HG02885 (cell line): ENCODE results near the gene KCNN4.
"Not testable (repeated sequence)": the region's sequence is repeated elsewhere in the genome, so short reads cannot be mapped to it uniquely, and the experiment has no call there.

ENCODE experiments used
- ATAC-seq: cut with Tn5 transposase; IDR thresholded peaks from one replicate; pipeline ENCODE4 v1.9.1; 2021; ENCODE audit warnings: mild to moderate bottlenecking; ENCODE audit not compliant: unreplicated experiment, poor library complexity

Gene KCNN4

GRCh38 chr19:43780706-43781525, at the start of gene KCNN4:
TSS of gene KCNN4 (minus strand) at chr19:43780973. CDS start at chr19:43780861, 112 bp downstream.
- peak; percentile 30 for ATAC-seq

GRCh38 chr19:43826787-43827754, 46.3 kb upstream of the KCNN4 start, which contains the start of gene ZNF283:
TSS of gene ZNF283 (plus strand) at chr19:43827321. CDS start at chr19:43833505, 6,184 bp downstream.
- ATAC-seq, result peak; percentile 95

- ATAC-seq, result not testable (repeated sequence)
Observed at GRCh38 chr19:43824572-43824971, 43.8 kb upstream of the KCNN4 start.

GRCh38 chr19:43823856-43824255, 43.1 kb upstream of the KCNN4 start:
- not testable (repeated sequence) for ATAC-seq

GRCh38 chr19:43820884-43821215, 40.1 kb upstream of the KCNN4 start:
- no peak for ATAC-seq

- ATAC-seq, result no peak
Observed at GRCh38 chr19:43820098-43820883, 39.5 kb upstream of the KCNN4 start.

- no peak for ATAC-seq
Observed at GRCh38 chr19:43818500-43818899, 37.7 kb upstream of the KCNN4 start.

- not testable (repeated sequence) for ATAC-seq
Observed at GRCh38 chr19:43817454-43817853, 36.7 kb upstream of the KCNN4 start.

- ATAC-seq, result no peak
Observed at GRCh38 chr19:43814663-43815352, 34.0 kb upstream of the KCNN4 start.

GRCh38 chr19:43812688-43813087, 31.9 kb upstream of the KCNN4 start:
- ATAC-seq, result no peak

GRCh38 chr19:43812259-43812658, 31.5 kb upstream of the KCNN4 start:
- no peak for ATAC-seq

- no peak for ATAC-seq
Observed at GRCh38 chr19:43811837-43812236, 31.1 kb upstream of the KCNN4 start.

GRCh38 chr19:43809762-43810696, 29.3 kb upstream of the KCNN4 start:
- no peak for ATAC-seq

- no peak for ATAC-seq
Observed at GRCh38 chr19:43807651-43808050, 26.9 kb upstream of the KCNN4 start.

- ATAC-seq, result no peak
Observed at GRCh38 chr19:43806848-43807247, 26.1 kb upstream of the KCNN4 start.

- not testable (repeated sequence) for ATAC-seq
Observed at GRCh38 chr19:43806401-43806800, 25.6 kb upstream of the KCNN4 start.

GRCh38 chr19:43804432-43804831, 23.7 kb upstream of the KCNN4 start:
- no peak for ATAC-seq

GRCh38 chr19:43802216-43802951, 21.6 kb upstream of the KCNN4 start, which contains the start of gene LYPD5:
TSS of gene LYPD5 (minus strand) at chr19:43802447. CDS start at chr19:43802380, 67 bp downstream.
- ATAC-seq, result no peak
